Measurements from ENCODE around the gene APBA1.

Gene APBA1

GRCh38 chr9:69579032-69579758, 93.0 kb downstream of the APBA1 start:
- no peak for DNase-seq (ENCODE audit: low read depth, low spot score)

GRCh38 chr9:69578026-69578425, 94.1 kb downstream of the APBA1 start:
- no peak for DNase-seq (ENCODE audit: low read depth, low spot score)

- DNase-seq (ENCODE audit: low read depth, low spot score): no peak
These were observed 95.0 kb downstream of the APBA1 start for GRCh38 chr9:69577123-69577522.

GRCh38 chr9:69574057-69574456, 98.1 kb downstream of the APBA1 start:
- DNase-seq (ENCODE audit: low read depth, low spot score): no peak

GRCh38 chr9:69573651-69574050, 98.5 kb downstream of the APBA1 start:
- no peak for DNase-seq (ENCODE audit: low read depth, low spot score)

GRCh38 chr9:69572611-69573010, 99.6 kb downstream of the APBA1 start:
- no peak for DNase-seq (ENCODE audit: low read depth, low spot score)

GRCh38 chr9:69571032-69571431, 101.1 kb downstream of the APBA1 start:
- no peak for DNase-seq (ENCODE audit: low read depth, low spot score)

- DNase-seq (ENCODE audit: low read depth, low spot score): no peak
These were observed 102.3 kb downstream of the APBA1 start for GRCh38 chr9:69569738-69570451.

- DNase-seq (ENCODE audit: low read depth, low spot score): no peak
These were observed 107.6 kb downstream of the APBA1 start for GRCh38 chr9:69564557-69564956.

GRCh38 chr9:69559126-69559525, 113.0 kb downstream of the APBA1 start:
- DNase-seq (ENCODE audit: low read depth, low spot score): no peak

GRCh38 chr9:69556707-69557106, 115.5 kb downstream of the APBA1 start:
- DNase-seq (ENCODE audit: low read depth, low spot score): no peak

GRCh38 chr9:69555802-69556201, 116.4 kb downstream of the APBA1 start:
- no peak for DNase-seq (ENCODE audit: low read depth, low spot score)

GRCh38 chr9:69554945-69555344, 117.2 kb downstream of the APBA1 start:
- DNase-seq (ENCODE audit: low read depth, low spot score): no peak

- DNase-seq (ENCODE audit: low read depth, low spot score): no peak
These were observed 122.6 kb downstream of the APBA1 start for GRCh38 chr9:69549310-69550202.

GRCh38 chr9:69548681-69549080, 123.5 kb downstream of the APBA1 start:
- no peak for DNase-seq (ENCODE audit: low read depth, low spot score)

- DNase-seq (ENCODE audit: low read depth, low spot score): no peak
These were observed 125.9 kb downstream of the APBA1 start for GRCh38 chr9:69546265-69546664.

- DNase-seq (ENCODE audit: low read depth, low spot score): no peak
These were observed 129.0 kb downstream of the APBA1 start for GRCh38 chr9:69542942-69543704.

- DNase-seq (ENCODE audit: low read depth, low spot score): no peak
These were observed 130.1 kb downstream of the APBA1 start for GRCh38 chr9:69542058-69542457.

GRCh38 chr9:69535911-69536310, 136.3 kb downstream of the APBA1 start:
- no peak for DNase-seq (ENCODE audit: low read depth, low spot score)

- no peak for DNase-seq (ENCODE audit: low read depth, low spot score)
These were observed 136.8 kb downstream of the APBA1 start for GRCh38 chr9:69535286-69535832.

- no peak for DNase-seq (ENCODE audit: low read depth, low spot score)
These were observed 139.8 kb downstream of the APBA1 start for GRCh38 chr9:69532396-69532795.

Measured in activated naive CD8-positive, alpha-beta T cell treated with anti-CD3 and anti-CD28 coated beads, Interleukin-2, amount 50 U/mL, for 16 hours (primary cell).